GM19372 (cell line): ENCODE measurements around the gene OCLN.
A peak's percentile ranks its signal among the peaks of the same experiment; 100 is the strongest.
"Not testable (repeated sequence)": the region's sequence is repeated elsewhere in the genome, so short reads cannot be mapped to it uniquely, and the experiment has no call there.

Source experiments
- ATAC-seq: cut with Tn5 transposase; IDR thresholded peaks from one replicate; pipeline ENCODE4 v1.9.1; 2021; ENCODE audit warnings: mild to moderate bottlenecking, low read depth, moderate library complexity; ENCODE audit not compliant: unreplicated experiment

The OCLN gene

DNA sequence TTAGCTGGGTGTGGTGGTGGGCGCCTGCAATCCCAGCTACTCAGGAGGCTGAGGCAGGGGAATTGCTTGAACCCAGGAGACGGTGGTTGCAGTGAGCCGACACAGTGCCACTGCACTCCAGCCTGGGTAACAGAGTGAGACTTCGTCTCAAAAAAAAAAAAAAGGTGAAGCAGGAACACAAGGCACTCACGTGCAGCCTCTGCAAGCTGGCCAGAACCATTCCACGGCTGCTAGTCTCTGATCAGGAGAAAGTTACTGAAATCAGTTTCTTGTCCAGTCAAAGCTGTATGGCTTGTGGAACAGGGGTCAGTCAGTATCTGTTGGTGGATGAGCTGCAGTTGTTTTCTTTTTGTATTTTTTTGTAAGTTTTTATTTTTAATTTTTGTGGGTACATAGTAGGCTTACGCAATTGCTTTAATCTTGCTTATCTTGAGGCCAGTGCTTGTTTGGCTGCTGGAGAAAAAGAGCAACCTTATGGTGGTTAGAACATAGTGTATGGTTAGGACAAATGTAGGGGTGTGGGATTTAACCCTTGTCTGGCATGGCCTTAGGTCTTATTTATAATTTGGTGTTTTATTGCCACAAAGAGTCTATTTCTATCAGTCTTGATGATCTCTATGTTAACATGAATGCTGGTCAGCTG, 34.7 kb downstream of the OCLN start:
- no peak for ATAC-seq

DNA sequence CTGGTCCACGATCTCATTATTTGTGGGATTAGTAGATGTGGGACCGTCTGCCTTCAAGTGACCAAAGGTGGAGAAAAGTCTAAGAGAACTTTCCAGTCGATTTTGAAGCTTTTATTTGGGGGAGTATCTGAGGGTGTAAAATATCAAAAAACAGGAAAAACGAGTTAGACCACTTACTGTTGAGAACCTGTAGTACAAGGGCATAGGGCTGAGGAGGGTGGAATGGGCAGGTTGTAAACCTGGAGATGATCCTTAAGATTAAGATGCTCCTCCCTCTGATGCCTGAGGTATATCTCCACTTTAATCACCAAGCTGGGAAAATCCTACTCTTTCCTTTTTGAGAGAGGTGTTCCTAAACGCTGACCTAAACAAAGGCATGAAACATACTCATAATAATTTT, 35.4 kb downstream of the OCLN start:
- ATAC-seq: no peak

DNA sequence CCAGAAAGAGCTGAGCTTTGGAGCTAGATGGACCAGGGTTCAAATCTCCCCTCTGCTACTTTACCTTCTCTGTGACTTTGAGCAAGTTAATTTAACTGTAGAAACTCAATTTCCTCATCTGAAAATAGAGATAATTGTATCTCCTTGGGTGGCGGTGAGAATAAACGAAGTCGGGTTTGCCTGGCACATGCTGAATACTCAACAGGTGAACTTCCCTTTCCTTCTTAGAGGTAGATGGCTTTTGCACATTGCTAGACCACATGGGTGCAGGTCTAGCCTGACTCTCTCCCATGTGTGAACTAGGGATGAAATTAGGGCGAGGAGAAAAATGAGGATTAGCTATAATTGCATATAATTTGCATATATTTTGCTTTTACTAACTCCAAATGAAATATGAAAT, 36.0 kb downstream of the OCLN start:
- no peak for ATAC-seq

DNA sequence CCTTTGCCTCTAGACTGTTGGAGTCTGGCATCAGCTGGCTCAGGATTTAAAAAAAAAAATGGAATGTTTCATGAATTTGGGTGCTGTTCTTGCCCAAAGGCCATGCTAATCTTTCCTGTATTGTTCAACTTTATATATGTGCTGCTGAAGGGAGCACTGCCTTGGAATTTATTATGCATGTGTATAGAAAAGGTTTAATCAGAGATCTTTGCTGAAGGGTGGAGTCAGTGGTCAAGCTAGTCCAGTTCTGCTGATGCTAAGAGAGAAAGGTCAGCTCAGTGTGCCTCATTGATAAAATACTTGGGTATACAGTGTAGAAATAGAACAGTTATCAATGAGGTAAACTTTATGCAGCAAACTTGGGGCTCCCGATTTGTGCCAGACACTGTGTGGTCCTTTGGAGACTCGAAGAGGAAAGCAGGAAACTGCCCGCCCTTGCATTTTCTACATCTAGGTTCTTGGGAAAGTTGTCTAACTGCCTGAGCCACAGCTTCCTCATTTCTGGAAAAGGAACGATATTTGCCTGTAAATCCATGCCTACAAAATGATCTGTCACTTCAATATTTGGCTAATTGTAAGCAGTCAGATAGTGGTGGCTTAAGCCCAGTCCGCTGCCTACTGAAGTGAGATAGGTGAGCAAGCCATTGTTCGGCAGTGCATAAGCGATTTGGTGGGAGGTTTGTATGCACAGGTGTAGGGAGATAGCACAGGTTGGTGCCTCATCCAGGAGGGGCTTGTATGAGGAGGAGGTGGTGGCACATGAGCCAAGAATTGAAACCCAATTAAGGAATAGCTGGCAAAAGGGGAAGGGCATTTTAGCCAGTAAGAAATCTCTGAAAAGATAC, 38.2 kb downstream of the OCLN start:
- ATAC-seq: no peak

DNA sequence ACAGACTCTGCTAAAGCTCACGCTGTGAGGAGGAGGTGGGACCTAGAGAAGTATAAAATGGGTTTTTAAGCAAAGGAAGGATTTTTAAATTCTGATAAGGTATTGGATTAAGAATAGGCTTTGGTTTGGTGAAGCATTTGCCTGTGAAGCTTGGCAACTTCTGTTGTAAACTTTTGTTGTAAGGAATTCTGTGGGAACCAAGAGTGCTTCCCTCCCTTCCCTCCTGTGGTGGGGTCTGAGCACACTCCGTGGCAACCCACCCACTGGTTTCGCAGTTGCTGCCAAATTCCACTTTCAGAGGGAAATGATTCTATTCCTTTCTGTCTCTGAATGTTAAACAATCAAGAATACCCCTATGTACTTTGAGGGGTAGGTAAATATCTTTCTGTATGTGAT, 38.8 kb downstream of the OCLN start:
- no peak for ATAC-seq

DNA sequence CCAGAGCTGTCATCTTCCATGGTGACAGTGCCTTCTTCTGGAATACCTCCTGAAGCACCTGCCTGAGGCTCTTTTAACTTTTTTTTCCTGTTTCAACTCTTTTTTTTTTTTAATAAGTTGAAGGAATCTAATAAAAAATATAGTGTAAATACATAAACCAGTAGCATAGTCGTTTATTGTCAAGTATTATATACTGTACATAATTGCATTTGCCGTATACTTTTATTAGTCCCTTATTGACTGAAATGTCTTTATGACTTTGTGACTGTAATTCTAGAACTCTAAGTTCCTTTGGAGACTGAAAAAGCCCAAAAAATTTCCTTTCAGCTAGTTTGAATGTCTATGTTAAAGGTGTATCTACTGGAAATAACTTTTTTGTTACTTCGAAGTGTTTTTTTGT, 45.3 kb downstream of the OCLN start:
- ATAC-seq: not testable (repeated sequence)

DNA sequence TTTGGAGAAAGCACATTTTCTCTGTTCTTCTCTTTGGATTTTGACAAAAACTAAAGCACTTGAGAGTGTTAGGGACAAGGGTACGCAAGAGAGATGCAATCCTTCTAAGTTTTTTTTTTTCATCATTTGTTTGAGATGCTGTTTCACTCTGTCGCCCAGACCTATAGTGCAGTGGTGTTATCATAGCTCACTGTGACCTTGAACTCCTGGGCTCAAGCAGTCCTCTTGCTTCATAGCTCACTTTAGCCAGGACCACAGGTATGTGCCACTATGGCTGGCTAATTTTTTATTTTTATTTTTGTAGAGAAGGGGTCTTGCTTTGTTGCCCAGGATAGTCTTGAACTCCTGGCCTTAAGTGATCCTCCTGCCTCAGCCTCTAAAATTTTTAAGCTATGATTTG, 46.1 kb downstream of the OCLN start:
- not testable (repeated sequence) for ATAC-seq

DNA sequence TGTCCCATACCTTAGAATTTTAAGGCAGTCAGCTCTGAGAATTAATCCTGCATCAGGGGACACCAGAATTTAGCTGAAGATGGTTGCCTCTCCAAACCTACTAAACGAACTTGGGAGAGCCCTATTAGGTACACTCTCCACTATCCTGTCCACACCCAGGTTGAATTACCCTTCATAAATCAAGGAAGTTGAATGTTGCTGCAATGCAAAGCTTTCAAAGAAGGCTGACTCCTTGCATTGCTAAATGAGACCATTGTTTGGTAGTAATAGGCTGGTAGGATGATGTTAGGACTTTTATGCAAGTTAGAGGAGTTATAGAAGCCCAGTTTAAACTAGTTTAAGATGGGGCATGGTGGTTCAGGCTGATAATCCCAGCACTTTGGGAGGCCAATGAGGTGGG, 48.8 kb downstream of the OCLN start:
- ATAC-seq: not testable (repeated sequence)

DNA sequence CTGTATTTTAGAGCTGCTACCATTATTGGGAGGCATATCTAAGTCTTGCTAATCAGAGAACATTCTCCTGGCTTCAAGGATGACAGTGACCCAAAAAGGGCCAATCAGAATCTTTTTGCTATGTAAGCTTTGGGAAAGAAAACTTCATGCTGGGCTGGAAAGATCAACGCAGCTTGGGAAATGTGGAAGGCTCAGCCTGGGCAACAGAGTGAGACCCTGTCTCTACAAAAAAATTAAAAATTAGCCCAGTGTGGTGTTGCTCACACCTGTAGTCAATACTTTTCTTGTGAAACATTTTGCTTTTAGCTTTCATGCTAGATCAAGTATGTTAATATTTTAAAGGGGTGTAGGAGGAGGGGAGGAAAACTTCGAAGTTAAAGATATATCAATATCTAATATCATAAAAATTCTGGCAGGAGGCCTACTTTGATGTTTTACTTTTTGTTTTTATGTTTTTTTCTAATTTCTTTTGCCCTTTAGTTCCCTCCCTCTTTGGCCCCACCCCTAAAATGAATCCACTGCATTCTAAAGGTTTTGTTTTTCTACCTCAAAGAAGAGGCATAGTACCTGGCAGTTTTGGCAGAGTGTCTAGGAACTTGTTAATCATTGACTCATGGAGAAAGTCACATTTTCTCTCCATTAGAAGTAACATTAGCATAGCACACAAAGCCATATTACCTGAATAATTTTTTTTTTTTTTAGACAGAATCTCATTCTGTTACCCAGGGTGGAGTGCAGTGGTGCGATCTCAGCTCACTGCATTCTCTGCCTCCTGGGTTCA, 50.4 kb downstream of the OCLN start:
- ATAC-seq: not testable (repeated sequence)

DNA sequence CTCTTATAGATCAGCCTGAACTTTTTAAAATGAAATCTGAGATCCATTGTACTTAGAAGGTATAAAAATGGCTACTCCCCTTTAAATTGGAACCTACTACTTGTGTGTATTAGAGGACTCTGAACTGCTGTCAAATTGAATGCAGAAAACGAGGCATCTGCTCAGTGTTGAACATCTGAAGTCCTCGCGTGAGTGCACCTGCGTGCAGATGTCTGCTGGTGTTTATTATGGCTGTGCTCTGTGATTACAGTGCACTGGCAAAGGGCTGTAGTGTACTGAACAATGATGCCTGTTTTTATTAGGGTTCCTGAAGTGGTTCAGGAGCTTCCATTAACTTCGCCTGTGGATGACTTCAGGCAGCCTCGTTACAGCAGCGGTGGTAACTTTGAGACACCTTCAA, 52.0 kb downstream of the OCLN start:
- ATAC-seq: not testable (repeated sequence)

DNA sequence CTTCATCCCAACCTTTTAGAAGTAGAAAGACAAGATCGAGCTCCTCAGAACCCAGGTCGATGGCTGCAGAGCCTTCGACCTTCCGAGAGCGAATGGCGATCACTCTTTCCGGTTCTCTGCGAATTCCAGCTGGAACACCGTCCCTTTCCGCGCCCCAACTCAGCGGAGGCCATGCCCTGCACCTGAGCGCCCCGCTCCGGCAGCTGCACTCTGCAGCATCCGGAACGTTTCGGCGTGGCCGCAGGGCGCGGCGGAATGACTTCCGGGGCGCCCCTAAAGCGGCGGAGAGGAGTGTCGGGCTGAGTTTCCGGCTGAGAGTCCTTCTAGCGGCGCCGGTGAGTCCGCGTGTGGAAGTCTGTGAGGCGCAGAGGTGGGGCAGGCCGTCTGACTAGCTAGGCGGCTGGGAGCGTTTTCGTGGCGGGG, 67.3 kb downstream of the OCLN start, which contains the start of gene GTF2H2C:
TSS of gene GTF2H2C (plus strand) at position 284 of the 423 bp plus-strand sequence. CDS start 4,942 bp downstream, outside the sequence.
- peak; percentile 95 for ATAC-seq

DNA sequence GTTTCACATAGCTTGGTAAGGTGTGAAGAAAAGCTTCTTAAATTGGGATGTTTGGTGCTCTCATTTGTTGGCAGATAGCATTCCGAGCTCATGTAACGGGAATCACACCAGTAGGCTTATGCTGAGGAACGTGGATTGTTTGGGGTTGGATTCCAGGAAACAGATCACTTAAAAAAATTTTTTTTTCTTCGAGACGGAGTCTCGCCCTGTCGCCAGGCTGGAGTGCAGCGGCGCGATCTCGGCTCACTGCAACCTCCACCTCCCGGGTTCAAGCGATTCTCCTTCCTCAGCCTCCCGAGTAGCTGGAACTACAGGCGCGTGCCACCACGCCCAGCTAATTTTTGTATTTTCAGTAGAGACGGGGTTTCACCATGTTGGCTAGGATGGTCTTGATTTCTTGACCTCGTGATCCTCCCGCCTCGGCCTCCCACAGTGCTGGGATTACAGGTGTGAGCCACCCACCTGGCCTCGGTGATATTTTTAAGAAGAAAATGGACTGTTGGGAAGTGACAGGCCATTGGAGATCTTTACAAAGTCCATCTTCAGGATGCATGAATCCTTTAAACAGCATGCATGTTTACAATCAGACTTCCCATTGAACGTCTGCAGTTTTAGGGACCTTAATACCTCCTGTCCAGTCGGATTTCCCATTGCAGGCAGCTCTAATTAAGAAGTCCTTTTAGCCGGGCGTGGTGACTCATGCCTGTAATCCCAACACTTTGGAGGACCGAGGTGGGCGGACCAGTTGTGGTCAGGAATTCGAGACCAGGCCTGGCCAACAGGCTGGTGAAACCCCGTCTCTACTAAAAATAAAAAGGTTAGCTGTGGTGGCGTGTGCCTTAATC, 68.2 kb downstream of the OCLN start:
- ATAC-seq: not testable (repeated sequence)

DNA sequence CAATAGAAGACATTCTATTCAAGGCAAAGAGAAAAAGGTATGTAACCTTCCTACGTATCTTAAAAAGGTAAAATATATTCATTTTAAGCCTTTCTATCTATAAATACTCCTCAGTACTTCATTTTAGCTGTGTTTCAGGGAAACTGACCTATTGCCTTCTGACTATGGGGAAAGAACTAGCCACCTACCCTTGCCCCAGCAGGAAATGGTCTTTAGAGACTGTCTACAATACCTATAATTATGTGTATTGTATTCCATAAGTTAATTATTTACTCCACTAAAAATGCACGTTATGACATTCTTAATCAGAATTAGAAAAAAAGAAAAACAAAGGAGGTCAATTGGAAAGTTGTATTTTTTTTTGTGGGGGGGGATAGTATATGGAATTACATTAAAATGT, 73.6 kb downstream of the OCLN start:
- ATAC-seq: not testable (repeated sequence)

DNA sequence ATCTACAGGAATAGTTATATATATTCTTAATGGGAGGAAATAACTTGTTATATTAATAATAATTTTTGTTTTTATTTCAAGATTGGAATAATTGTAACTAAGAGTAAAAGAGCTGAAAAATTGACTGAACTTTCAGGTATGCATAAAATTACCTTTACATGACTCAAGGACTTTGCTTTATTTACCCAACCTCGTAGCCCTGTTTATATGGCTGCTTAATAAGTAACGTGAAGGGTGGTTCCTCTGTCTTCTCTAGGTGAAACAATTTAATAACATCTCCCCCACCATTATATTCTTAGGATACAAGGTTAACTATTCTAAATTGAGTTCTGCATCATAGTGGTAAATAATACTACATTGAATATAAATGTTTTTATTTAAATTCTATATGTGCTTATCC, 75.5 kb downstream of the OCLN start:
- not testable (repeated sequence) for ATAC-seq

DNA sequence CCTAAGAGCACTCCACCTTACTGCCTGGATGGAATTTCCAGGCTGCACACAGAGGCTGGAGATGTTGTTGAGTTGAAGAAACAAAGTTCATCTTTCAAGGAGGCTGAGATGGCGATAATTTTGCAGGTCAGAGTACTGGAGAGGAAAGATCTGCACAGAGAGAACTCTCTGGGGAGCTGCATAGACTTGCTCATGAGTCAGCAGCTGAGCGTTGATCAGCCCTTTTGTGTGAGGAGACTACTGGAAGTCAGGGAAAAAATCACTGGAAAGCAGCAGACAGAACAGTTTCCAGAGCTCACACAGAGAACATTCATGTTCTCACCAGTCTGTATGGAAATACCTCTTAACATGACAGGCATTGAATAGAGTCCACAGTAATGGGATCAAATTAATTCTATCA, 90.8 kb downstream of the OCLN start:
- not testable (repeated sequence) for ATAC-seq

DNA sequence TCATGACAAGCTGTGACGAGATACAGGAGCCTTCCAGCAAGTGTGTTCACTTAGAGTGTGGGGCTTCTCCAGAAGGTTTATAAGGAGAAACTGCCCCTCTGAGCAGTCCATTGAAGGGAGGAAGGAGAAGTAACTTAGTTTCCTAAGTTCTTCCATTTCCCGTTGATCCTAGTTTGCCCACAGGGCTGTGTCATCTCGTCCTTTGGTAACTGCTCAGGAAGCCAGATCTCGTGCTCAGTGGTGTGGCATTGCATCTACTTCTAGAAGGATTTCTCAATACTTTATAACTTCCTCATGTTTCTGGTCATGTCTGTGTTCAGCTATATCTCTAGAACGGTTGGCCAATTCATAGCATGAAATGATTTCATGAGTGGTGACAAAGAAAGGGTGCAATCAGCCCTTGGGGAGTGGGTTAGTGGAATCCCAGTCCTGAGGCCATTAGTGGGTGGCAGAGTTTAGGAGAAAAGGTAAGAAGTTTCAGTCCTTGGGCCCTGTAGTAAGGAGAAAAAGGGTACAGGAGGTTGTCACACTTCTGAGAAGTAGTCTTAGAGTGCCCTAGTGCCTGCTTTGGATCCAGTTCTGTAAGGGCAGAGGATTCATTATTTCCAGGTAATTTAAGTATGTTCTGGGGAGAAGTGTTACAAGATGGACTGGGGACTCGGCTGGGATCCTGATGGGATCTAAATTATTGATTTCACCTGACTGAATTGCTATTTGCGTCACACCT, 103.7 kb downstream of the OCLN start:
- not testable (repeated sequence) for ATAC-seq

DNA sequence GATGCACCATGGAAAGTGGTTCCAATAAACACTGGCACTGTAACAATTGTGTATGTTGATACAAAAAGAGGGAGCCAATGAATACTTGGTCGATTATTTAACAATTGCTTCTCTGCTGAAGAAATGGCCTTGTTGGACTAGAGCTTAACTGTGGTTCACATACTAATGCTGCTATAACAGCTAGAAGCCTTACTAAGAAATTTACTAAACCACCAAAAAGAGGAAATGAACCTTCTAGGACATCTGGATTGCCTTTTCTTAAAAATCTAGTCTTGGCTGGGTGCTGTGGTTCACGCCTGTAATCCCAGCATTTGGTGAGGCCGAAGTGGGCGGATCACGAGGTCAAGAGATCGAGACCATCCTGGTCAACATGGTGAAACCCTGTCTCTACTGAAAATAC, 109.4 kb downstream of the OCLN start:
- peak; percentile 82 for ATAC-seq

DNA sequence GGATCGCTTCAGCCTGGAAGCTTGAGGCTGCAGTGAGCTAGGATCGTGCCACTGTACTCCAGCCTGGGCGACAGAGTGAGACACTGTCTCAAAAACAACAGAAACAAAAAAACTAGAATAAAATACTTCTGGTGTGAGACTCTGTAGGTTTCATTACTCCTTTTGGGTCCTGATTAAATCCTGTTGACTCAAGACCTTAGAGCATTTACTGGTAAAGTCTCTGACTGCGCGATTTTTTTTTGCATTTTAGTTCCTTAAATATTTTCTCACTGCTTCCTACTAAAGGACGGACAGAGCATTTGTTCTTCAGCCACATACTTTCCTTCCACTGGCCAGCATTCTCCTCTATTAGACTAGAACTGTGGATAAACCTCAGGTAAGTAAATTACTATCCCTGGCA, 114.2 kb downstream of the OCLN start:
- not testable (repeated sequence) for ATAC-seq
